Neutrophil (primary cell): ENCODE data around the gene EHD1.

Source experiments
- H3K27ac ChIP-seq: fragments of 200-600 bp; sonication (generic); 2 replicates; pipeline ENCODE4 v1.5.1; 2016; ENCODE audit warnings: mild to moderate bottlenecking, moderate library complexity
- H3K27me3 ChIP-seq: fragments of 200-600 bp; sonication (generic); 2 replicates; pipeline ENCODE4 v1.6.0; 2016; ENCODE audit warnings: mild to moderate bottlenecking
- H3K36me3 ChIP-seq: fragments of 200-600 bp; sonication (generic); 2 replicates; pipeline ENCODE4 v1.5.1; 2017
- H3K4me1 ChIP-seq, 2 experiments: fragments of 200-600 bp in 1 of 2; sonication (generic) in 1 of 2; 1 replicate in 1 of 2; 2 replicates in 1 of 2; pipeline versions ENCODE4 v1.5.1 to v1.6.1; 2013 to 2016; ENCODE audit warnings: low read depth in 1 of 2, low read length in 1 of 2, mild to moderate bottlenecking in 1 of 2, moderate library complexity in 1 of 2; ENCODE audit not compliant: control insufficient read depth in 1 of 2, insufficient read depth in 1 of 2
- H3K4me3 ChIP-seq, 2 experiments: fragments of 200-600 bp in 1 of 2; sonication (generic) in 1 of 2; 1 replicate in 1 of 2; 2 replicates in 1 of 2; pipeline ENCODE4 v1.5.1; 2013 to 2016; ENCODE audit warnings: low read depth in 1 of 2, low read length in 1 of 2, mild to moderate bottlenecking in 1 of 2, moderate library complexity in 1 of 2
- H3K9me3 ChIP-seq: fragments of 200-600 bp; sonication (generic); 2 replicates; pipeline ENCODE4 v1.5.1; 2016
- CTCF ChIP-seq: fragments of 200-600 bp; sonication (generic); IDR thresholded peaks from 2 replicates; pipeline ENCODE4 v1.5.1; 2016; ENCODE audit warnings: antibody characterized with exemption

EHD1 gene

DNA sequence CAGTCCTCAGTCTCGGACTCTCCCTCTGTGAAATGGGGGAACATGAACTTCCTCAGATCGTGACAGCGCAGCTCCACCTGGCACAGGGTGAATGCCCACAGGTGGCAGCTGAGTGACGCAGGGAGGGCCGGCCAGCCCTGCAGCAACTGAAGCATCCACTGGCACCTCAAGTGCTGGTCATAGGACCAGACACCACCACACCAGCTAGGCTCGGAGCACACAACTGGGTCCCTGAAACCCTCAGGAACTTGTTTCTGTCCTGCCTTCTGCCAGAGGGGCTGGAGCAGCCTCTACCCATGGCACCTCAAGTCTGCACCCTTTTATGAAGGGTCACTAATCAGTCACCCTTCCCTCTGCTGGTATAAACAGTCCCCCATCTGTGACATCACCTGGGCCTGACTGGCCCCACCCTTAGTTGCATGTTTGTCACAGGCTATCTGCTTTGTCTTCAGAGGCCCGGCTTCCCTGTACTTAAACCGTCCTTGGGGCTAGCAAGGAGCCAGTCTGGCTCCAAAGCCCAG, 26.5 kb downstream of the EHD1 start:
- H3K9me3 ChIP-seq: no peaks in the 10 kb centered on the region
- peaks cover 95 to 100% of the 10 kb centered on the region in 2 experiments for H3K4me1 ChIP-seq
- peak overlapping the region; percentile 26 to 62 for H3K4me3 ChIP-seq
- TF ChIP-seq CTCF: no peak
- H3K27ac ChIP-seq: peak overlapping the region; percentile 99
- peaks cover 55% of the 10 kb centered on the region for H3K36me3 ChIP-seq
- no peaks in the 10 kb centered on the region for H3K27me3 ChIP-seq

GRCh38 chr11:64850979-64851567, 27.3 kb downstream of the EHD1 start:
- peaks cover 86 to 94% of the 10 kb centered on the region in 2 experiments for H3K4me1 ChIP-seq
- H3K36me3 ChIP-seq: peaks cover 47% of the 10 kb centered on the region
- H3K27me3 ChIP-seq: no peaks in the 10 kb centered on the region
- peak overlapping the region; percentile 99 for H3K27ac ChIP-seq
- peak overlapping the region; percentile 20 to 28 for H3K4me3 ChIP-seq
- H3K9me3 ChIP-seq: no peaks in the 10 kb centered on the region
- peak; percentile 24 for TF ChIP-seq CTCF

DNA sequence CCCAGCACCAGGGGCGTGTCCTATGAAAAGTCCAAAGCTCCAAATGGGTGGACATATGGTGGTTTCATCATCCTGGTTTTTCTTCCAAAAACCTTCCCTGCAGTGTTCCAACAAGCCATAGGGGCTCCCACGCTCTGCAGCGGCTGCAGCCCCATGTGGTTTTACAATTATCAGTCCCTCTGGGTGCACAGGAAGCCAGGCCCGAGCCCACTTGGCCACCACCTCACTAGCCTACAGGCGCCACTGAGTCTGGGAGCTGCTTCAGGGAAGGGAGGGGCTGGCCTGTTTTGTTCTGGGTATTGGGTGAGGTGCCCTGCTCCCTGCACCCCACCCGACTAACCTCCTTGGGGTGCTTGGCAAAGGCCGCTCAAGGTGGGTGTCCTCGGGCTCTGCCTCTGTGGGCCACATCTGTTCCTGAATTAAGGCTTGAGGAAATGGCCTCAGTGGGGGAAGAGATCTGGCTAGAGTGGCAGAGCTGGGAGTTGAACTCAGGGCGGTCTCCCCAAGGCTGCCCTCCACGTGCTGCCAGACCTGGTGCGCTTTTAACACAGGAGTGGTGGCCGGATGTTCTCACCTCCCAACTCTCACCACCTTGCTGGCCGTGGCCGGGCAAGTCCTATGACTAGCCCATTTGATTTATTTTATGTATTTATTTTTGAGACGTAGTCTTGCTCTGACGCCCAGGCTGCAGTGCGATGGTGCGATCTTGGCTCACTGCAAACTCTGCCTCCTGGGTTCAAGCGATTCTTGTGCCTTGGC, 28.6 kb downstream of the EHD1 start:
- Histone ChIP-seq H3K27ac (peak overlapping the region; percentile 99), H3K27me3 (no peaks in the 10 kb centered on the region), H3K4me3 (no peak overlapping the region), H3K36me3 (peaks cover 34% of the 10 kb centered on the region), H3K4me1 (peaks cover 75 to 86% of the 10 kb centered on the region in 2 experiments), H3K9me3 (no peaks in the 10 kb centered on the region)
- no peak for TF ChIP-seq CTCF

- Histone ChIP-seq H3K4me3 (peak overlapping the region; percentile 8 to 14), H3K27me3 (peaks cover 3% of the 10 kb centered on the region), H3K36me3 (peaks cover 26% of the 10 kb centered on the region), H3K4me1 (peaks cover 71 to 86% of the 10 kb centered on the region in 2 experiments), H3K27ac (peak overlapping the region; percentile 99), H3K9me3 (no peaks in the 10 kb centered on the region)
- no peak for TF ChIP-seq CTCF
Observed at GRCh38 chr11:64848826-64849597, 29.4 kb downstream of the EHD1 start.

- H3K4me3 ChIP-seq: peak overlapping the region; percentile 8 to 14
- H3K36me3 ChIP-seq: peaks cover 19% of the 10 kb centered on the region
- peaks cover 9% of the 10 kb centered on the region for H3K27me3 ChIP-seq
- no peaks in the 10 kb centered on the region for H3K9me3 ChIP-seq
- H3K4me1 ChIP-seq: peaks cover 66 to 81% of the 10 kb centered on the region in 2 experiments
- H3K27ac ChIP-seq: peak overlapping the region; percentile 99
- no peak for TF ChIP-seq CTCF
Observed at GRCh38 chr11:64848214-64848825, 30.1 kb downstream of the EHD1 start.
